Neural cell (in vitro differentiated cells): ENCODE data around the gene ALOX12. TPM values are rescaled to one million over a fixed set of nuclear protein-coding genes. Genes with fewer than 3 reads are reported as not detected.

Source experiments
- H2AFZ ChIP-seq: fragments of 200-600, 300-800 bp; sonication (generic), shearing (Covaris generic); 2 replicates; pipeline ENCODE4 v1.6.0; 2014; ENCODE audit warnings: low read depth, mild to moderate bottlenecking, antibody characterized with exemption, low read length, moderate library complexity
- H3F3A ChIP-seq: fragments of 200-600 bp; shearing (Covaris generic); 2 replicates; pipeline ENCODE4 v1.6.1; 2016; ENCODE audit warnings: mild to moderate bottlenecking, moderate library complexity, mixed read lengths, antibody characterized with exemption, low read length; ENCODE audit not compliant: insufficient read depth, poor library complexity, severe bottlenecking
- H3K27ac ChIP-seq: fragments of 200-600, 300-800 bp; sonication (generic), shearing (Covaris generic); 2 replicates; pipeline ENCODE4 v1.5.1; 2014; ENCODE audit warnings: mild to moderate bottlenecking, low read length, moderate library complexity
- H3K27me3 ChIP-seq: fragments of 300-800, 200-600 bp; sonication (generic), shearing (Covaris generic); 2 replicates; pipeline ENCODE4 v1.6.0; 2014; ENCODE audit warnings: mild to moderate bottlenecking, low read depth, low read length, moderate library complexity; ENCODE audit not compliant: insufficient read depth
- H3K36me3 ChIP-seq: fragments of 300-800, 200-600 bp; sonication (generic), shearing (Covaris generic); 2 replicates; pipeline ENCODE4 v1.5.1; 2014; ENCODE audit warnings: mild to moderate bottlenecking, antibody characterized with exemption, low read length, moderate library complexity; ENCODE audit not compliant: insufficient read depth
- H3K4me2 ChIP-seq: fragments of 300-800, 200-600 bp; sonication (generic), shearing (Covaris generic); 2 replicates; pipeline ENCODE4 v1.6.0; 2014; ENCODE audit warnings: mild to moderate bottlenecking, low read length
- H3K4me3 ChIP-seq: fragments of 300-800, 200-600 bp; sonication (generic), shearing (Covaris generic); 2 replicates; pipeline ENCODE4 v1.5.1; 2014; ENCODE audit warnings: mild to moderate bottlenecking, low read length, moderate library complexity
- H3K79me2 ChIP-seq: fragments of 200-600 bp; shearing (Covaris generic); replicated peaks from 2 replicates; pipeline ENCODE4 v1.6.0; 2014; ENCODE audit warnings: mild to moderate bottlenecking, low read length, moderate library complexity; ENCODE audit not compliant: insufficient read depth
- H3K9ac ChIP-seq: fragments of 300-800, 200-600 bp; sonication (generic), shearing (Covaris generic); 2 replicates; pipeline ENCODE4 v1.6.1; 2016; ENCODE audit warnings: mild to moderate bottlenecking, low read length, mixed read lengths
- H3K9me2 ChIP-seq: fragments of 200-600 bp; shearing (Covaris generic); 2 replicates; pipeline ENCODE4 v1.6.1; 2016; ENCODE audit warnings: mild to moderate bottlenecking, low read length, mixed read lengths; ENCODE audit not compliant: insufficient read depth
- H3K9me3 ChIP-seq: fragments of 200-600, 300-800 bp; sonication (generic), shearing (Covaris generic); 2 replicates; pipeline ENCODE4 v1.6.1; 2016; ENCODE audit warnings: mild to moderate bottlenecking, mixed run types, low read length, moderate library complexity, mixed read lengths
- H4K20me1 ChIP-seq: fragments of 200-600 bp; shearing (Covaris generic); 2 replicates; pipeline ENCODE4 v1.6.1; 2016; ENCODE audit warnings: mild to moderate bottlenecking, mixed run types; ENCODE audit not compliant: insufficient read depth
- CTCF ChIP-seq: fragments of 450-650 bp; IDR thresholded peaks from 2 replicates; pipeline ENCODE4 v1.5.1; 2014; ENCODE audit warnings: antibody characterized with exemption, mild to moderate bottlenecking, moderate library complexity; ENCODE audit not compliant: poor library complexity, severe bottlenecking
- EP300 ChIP-seq: fragments of 450-650 bp; conservative IDR thresholded peaks from 2 replicates; pipeline ENCODE4 v1.6.1; 2014; ENCODE audit warnings: antibody characterized with exemption, mild to moderate bottlenecking, moderate library complexity; ENCODE audit not compliant: poor library complexity, severe bottlenecking
- EZH2 ChIP-seq: fragments of 200-600, 300-800 bp; shearing (Covaris generic), sonication (generic); IDR thresholded peaks from 2 replicates; pipeline ENCODE4 v1.6.1; 2014; ENCODE audit warnings: antibody characterized with exemption, low read length, borderline replicate concordance, mild to moderate bottlenecking; ENCODE audit not compliant: insufficient read depth, poor library complexity, severe bottlenecking
- MXI1 ChIP-seq: fragments of 450-650 bp; conservative IDR thresholded peaks from 2 replicates; pipeline ENCODE4 v1.6.1; 2014; ENCODE audit warnings: antibody characterized with exemption, mild to moderate bottlenecking; ENCODE audit not compliant: poor library complexity, severe bottlenecking
- POLR2AphosphoS5 ChIP-seq: IDR thresholded peaks from 2 replicates; pipeline ENCODE4 v1.6.1; 2012
- RAD21 ChIP-seq: fragments of 450-650 bp; conservative IDR thresholded peaks from 2 replicates; pipeline ENCODE4 v1.6.1; 2014; ENCODE audit warnings: antibody characterized with exemption, mild to moderate bottlenecking, moderate library complexity
- REST ChIP-seq: IDR thresholded peaks from 2 replicates; pipeline ENCODE4 v1.6.1; 2012; ENCODE audit warnings: borderline replicate concordance
- SMC3 ChIP-seq: fragments of 450-650 bp; conservative IDR thresholded peaks from 2 replicates; pipeline ENCODE4 v1.6.1; 2014; ENCODE audit warnings: antibody characterized with exemption, mild to moderate bottlenecking, moderate library complexity; ENCODE audit not compliant: poor library complexity
- TAF1 ChIP-seq: IDR thresholded peaks from 2 replicates; pipeline ENCODE4 v1.6.1; 2012; ENCODE audit warnings: low read depth
- polyA plus RNA-seq: library from polyadenylated mRNA; depleted of rRNA; stranded (reverse); fragments of >200 nt; gene quantifications from 2 replicates; pipeline ENCODE4 v1.2.3, GENCODE V29; 2014

Gene ALOX12
- polyA plus RNA-seq, 1 donor from 2014 or later: not detected

GRCh38 chr17:7019839-7020519 lies 24.1 kb downstream of the ALOX12 start:
- no peaks in the 10 kb centered on the region for H3K36me3 ChIP-seq
- H2AFZ ChIP-seq: no peak overlapping the region
- no peak overlapping the region for H3K4me3 ChIP-seq

More at GRCh38 chr17:7019839-7020519, 24.1 kb downstream of the ALOX12 start:
- no peaks in the 10 kb centered on the region for H3K79me2 ChIP-seq
- TF ChIP-seq POLR2AphosphoS5 (no peak), SMC3 (no peak), TAF1 (no peak), EP300 (no peak), CTCF (no peak), MXI1 (no peak), EZH2 (no peak), RAD21 (no peak), REST (no peak)
- H3K9me3 ChIP-seq: no peaks in the 10 kb centered on the region
- peaks cover 40% of the 10 kb centered on the region for H3K27me3 ChIP-seq
- H3K9ac ChIP-seq: no peak overlapping the region
- no peak overlapping the region for H3K27ac ChIP-seq
- H4K20me1 ChIP-seq: no peaks in the 10 kb centered on the region
- no peaks in the 10 kb centered on the region for H3K9me2 ChIP-seq
- H3F3A ChIP-seq: no peaks in the 10 kb centered on the region
- no peak overlapping the region for H3K4me2 ChIP-seq
